Activated T-cell treated with anti-CD3 and anti-CD28 coated beads for 4 hours (primary cell): ENCODE results near the gene BFSP2.

ENCODE experiments used
- DNase-seq: peaks from one replicate; pipeline ENCODE4 v3.0.0-alpha.2; 2020

BFSP2 gene

GRCh38 chr3:133384331-133385027 is 15.4 kb upstream of the BFSP2 start:
- DNase-seq = no peak

GRCh38 chr3:133386876-133387275 is 13.0 kb upstream of the BFSP2 start:
- DNase-seq = no peak

- no peak for DNase-seq
These were observed 12.5 kb upstream of the BFSP2 start for GRCh38 chr3:133387341-133387740.

GRCh38 chr3:133388696-133389395 is 11.0 kb upstream of the BFSP2 start:
- DNase-seq = no peak

- DNase-seq = no peak
These were observed 9.1 kb upstream of the BFSP2 start for GRCh38 chr3:133390715-133391114.

GRCh38 chr3:133393204-133393603 is 6.7 kb upstream of the BFSP2 start:
- no peak for DNase-seq

- no peak for DNase-seq
These were observed 6.0 kb upstream of the BFSP2 start for GRCh38 chr3:133393691-133394474.

- DNase-seq = no peak
These were observed 5.1 kb upstream of the BFSP2 start for GRCh38 chr3:133394561-133395311.

- no peak for DNase-seq
These were observed 3.0 kb upstream of the BFSP2 start for GRCh38 chr3:133396906-133397305.

- DNase-seq = no peak
These were observed 1.7 kb downstream of the BFSP2 start for GRCh38 chr3:133401374-133402135.

GRCh38 chr3:133404920-133405319 is 5.1 kb downstream of the BFSP2 start:
- no peak for DNase-seq

GRCh38 chr3:133408366-133408765 is 8.5 kb downstream of the BFSP2 start:
- DNase-seq = no peak

GRCh38 chr3:133408961-133409360 is 9.1 kb downstream of the BFSP2 start:
- DNase-seq = no peak

- DNase-seq = no peak
These were observed 10.5 kb downstream of the BFSP2 start for GRCh38 chr3:133410191-133410892.

- no peak for DNase-seq
These were observed 12.6 kb downstream of the BFSP2 start for GRCh38 chr3:133412183-133413132.

GRCh38 chr3:133413161-133414020 is 13.5 kb downstream of the BFSP2 start:
- no peak for DNase-seq

GRCh38 chr3:133414021-133414392 is 14.2 kb downstream of the BFSP2 start:
- DNase-seq = no peak

- no peak for DNase-seq
These were observed 18.5 kb downstream of the BFSP2 start for GRCh38 chr3:133418361-133418760.

GRCh38 chr3:133419151-133419909 is 19.5 kb downstream of the BFSP2 start:
- no peak for DNase-seq
